Hindlimb muscle (tissue), 1 donor: Measurements from ENCODE around the gene PPID. TPM values are rescaled to one million over a fixed set of nuclear protein-coding genes. Genes with fewer than 3 reads are reported as not detected.
A peak's percentile ranks its signal among the peaks of the same experiment; 100 is the strongest.
"Not testable (repeated sequence)": the region's sequence is repeated elsewhere in the genome, so short reads cannot be mapped to it uniquely, and the experiment has no call there.

Experiments
- DNase-seq: peaks from one replicate; pipeline ENCODE4 v3.0.0-alpha.2; 2013
- polyA plus RNA-seq: library from polyadenylated mRNA; unstranded; fragments of 120-200 nt; gene quantifications from one replicate; pipeline ENCODE4 v1.2.1, GENCODE V29; 2013; ENCODE audit not compliant: insufficient read length

Gene PPID
- polyA plus RNA-seq, 1 donor = 44.8 TPM

DNA sequence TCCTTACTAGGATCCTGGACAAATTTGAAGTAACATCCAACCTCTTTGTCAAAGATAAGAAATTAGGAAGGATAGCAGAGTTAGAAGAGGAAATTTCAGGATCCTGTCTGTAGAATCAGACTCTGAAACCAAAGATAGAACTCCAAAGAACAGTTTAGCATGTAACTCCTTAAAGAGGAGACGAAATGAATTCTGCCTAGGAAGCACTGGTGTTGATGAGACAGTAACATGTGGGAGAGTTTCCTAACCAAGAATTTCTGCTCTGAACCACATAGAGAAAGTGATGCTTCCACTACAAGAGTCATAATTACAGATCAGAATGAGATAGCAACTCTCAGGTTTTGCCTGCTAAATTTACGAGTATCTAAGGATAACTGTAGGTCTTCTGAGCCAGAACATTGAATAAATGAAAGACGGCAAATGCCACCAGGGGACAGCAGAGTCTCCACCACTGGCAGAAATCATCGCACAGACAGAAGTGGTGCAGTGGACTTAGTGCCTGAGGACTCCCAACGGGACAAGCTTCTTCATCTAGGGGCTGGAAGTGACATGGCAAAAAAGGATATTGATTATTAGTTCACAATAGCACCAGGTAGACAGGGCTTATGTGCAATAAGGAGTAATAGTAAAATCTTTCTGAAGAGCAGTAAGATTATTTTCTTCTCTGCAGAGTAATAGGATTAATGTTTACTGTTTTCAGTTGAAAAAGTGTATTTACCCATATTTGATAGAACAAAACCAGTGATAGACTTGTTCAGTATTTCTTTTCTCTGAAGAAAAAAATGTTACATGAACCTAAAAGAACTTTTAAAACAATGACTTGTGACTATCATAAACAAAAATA is 6.7 kb upstream of the PPID start:
- peak; percentile 48 for DNase-seq

DNA sequence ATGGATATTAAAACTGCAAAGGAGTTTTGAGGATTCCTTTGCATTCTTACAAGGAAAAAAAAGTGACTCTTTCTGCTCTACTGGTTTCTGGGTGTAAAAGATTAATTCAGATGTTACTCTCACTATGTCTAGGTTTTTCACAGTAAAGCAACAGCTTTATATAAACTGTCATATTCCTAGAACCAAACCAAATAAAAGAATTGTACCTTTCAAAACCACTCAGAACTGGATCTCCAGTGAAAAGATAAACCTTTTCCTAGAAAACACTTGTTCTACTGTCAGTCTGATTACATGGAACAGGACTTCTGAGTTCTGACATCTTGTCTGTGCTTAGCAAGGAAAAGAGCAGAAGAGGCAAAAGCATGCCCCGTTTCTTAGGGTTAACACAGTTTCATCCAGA is 5.0 kb upstream of the PPID start:
- DNase-seq = no peak

- DNase-seq = no peak
Observed at GRCh38 chr4:158726633-158727032, 3.4 kb upstream of the PPID start.

DNA sequence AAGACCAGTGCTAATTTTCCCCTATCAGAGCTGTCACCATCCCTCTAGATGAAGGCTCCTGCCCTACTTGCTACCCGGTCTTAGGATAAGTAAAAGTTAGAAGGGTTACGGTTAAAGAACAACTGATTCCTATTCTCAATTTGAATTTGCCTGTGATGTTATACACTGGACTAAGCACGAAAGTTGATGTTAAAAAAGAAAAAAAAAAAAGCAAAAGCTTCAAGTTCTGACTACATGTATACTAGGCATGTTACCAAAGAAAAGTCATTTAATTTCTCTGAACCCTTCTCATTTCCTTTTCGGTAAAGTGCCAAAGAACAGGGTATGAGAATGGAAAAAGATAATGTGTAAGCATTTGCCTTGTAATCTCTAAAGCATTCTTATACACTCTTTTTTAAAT is 1.4 kb upstream of the PPID start:
- no peak for DNase-seq

- DNase-seq = peak; percentile 34
Observed at GRCh38 chr4:158722291-158722916, 792 bp downstream of the PPID start.

GRCh38 chr4:158721680-158722079 is 1.5 kb downstream of the PPID start:
- no peak for DNase-seq

GRCh38 chr4:158715802-158716201 is 7.4 kb downstream of the PPID start:
- no peak for DNase-seq

DNA sequence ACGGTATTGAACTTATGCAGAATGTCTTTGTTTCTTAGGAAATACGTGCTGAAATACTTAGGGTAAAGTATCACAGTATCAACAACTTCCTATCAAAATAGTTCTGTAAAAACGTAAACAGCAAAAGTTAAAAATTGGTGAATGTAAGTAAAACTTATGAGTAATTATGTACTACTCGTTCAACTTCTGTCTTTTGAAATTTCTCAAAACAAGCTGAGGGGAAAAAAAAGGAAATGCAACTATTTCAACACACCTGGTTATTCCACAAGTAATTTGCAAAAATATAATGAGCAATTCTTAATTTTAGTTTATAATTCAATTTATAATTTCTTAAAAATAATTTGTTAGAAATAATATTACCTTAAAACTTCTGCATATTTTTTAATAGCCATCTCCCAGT is 8.3 kb downstream of the PPID start:
- DNase-seq = no peak

GRCh38 chr4:158712622-158713021 is 10.6 kb downstream of the PPID start:
- not testable (repeated sequence) for DNase-seq

DNA sequence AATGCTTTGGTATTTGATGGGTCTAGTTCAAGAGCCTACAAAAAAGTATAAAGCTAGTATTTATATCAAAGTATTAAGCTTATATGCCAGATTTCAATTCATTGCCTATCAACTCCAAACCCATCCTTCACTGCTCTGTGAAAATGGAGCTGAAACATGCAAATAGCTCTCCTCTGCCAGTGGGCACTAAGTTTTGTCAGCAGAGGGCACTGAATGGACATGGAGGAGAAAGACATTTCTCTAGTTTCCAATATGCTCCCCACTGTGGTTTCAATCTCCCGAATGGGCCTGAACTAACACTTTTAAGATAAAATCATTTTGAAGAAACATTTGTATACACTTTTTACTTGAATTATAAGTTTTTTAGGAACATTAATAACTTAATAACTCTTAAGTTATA is 12.4 kb downstream of the PPID start:
- no peak for DNase-seq

DNA sequence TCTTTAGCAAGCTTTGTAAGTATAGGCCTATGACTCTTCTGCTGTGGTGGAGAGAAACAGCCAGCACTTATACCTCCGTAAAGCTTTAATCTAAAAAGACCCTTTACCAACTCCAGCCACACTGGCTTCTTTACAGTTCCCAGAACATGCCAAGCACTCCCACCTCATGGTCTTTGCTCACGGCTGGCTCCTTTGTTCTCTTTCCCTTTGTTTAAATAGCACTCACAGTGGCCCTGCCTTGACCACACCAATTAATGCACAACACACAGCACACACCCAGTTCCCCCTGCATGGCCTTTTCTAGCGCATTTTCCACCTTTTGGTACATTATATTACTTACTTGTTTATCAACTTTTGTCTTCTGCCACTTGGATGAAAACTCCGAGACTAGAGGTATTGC is 18.9 kb downstream of the PPID start:
- no peak for DNase-seq

DNA sequence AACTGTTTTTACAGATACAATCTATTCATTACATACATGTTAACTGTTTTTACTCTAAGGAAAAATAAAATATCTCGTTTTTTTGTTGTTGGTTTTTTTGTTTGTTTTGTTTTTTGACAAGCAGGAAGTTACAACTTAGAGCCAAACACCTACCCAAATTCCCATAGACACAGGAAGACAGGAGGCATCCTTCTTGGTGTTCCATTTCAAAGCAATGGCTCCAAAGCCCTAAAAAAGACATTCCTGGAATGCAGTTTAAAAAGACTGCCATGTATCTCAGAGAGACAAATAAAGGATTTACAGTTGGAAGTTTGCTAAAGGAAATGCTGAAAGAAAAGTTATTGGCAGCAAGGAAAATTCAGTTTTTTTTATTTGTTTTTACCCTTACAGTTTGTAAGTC is 34.4 kb downstream of the PPID start:
- no peak for DNase-seq

DNA sequence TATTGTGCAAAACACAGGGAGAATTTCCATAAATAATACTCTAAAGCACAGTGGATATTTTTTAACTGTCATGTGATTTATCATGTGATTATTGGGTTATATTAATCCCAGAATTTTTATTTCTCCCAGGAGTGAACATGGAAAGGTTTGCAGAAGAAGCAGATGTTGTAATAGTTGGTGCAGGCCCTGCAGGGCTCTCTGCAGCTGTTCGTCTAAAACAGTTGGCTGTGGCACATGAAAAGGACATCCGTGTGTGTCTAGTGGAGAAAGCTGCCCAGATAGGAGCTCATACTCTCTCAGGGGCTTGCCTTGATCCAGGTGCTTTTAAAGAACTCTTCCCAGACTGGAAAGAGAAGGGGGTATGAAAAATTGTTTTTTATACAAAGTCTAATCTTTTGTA is 41.1 kb downstream of the PPID start:
- DNase-seq = peak; percentile 10

GRCh38 chr4:158681629-158682028 is 41.6 kb downstream of the PPID start:
- no peak for DNase-seq

DNA sequence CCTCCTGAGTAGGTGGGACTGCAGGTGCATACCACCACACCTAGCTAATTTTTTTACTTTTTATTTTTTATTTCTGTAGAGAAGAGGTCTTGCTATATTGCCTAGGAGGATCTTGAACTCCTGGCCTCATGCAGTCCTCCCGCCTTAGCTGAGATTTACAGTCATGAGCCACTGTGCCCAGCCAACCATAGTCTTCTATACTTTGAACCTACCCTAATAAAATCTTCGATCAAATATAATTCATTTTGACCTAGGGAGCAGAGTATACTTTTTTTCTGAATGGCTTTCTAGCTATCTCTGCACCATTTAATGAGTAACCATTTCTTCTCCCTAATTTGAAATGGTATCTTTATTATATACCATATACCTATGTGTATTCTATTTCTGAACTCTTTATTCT is 44.4 kb downstream of the PPID start:
- DNase-seq = no peak

- no peak for DNase-seq
Observed at GRCh38 chr4:158676076-158676475, 47.1 kb downstream of the PPID start.

DNA sequence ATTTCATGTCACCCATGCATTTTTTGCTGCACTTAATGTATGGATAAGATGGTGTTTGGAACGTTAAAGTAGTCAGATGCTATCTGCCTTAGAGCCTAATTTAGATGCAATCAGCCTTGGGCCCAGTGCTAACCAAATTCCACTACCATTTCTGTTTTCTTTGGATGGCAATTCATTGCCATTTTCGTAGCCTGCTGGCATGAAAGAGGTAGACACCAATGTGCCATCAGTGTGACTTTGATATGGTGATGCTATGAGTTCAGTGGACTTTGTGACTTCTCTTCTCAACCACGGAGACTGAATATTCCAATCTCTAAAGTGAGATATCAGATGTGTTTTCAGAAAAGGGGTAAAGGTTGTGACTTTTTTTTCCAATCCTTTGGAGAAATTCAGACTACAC is 49.6 kb downstream of the PPID start:
- DNase-seq = no peak

GRCh38 chr4:158671915-158672806 is 51.0 kb downstream of the PPID start, which contains the start of gene ETFDH:
Gene ETFDH, plus strand, starts transcription at chr4:158672296. Its CDS starts 161 bp downstream, at chr4:158672457.
- peak; percentile 100 for DNase-seq

DNA sequence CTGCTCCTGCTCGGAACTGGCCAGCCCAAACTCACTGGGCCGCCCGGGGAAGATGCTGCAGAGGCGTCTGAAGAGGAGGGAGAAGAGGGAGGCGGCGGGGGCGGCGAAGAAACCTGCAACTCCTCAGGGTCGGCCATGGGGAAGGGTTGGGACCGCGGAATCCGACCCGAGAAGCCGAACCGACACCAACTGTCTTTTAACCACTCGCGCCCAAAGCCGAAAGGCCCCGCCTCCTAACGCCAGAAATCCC is 51.6 kb downstream of the PPID start, which contains the start of gene C4orf46:
C4orf46 (minus strand) TSS at position 223 of the 250 bp plus-strand sequence; CDS start at position 137, 86 bp downstream.
- no peak for DNase-seq

DNA sequence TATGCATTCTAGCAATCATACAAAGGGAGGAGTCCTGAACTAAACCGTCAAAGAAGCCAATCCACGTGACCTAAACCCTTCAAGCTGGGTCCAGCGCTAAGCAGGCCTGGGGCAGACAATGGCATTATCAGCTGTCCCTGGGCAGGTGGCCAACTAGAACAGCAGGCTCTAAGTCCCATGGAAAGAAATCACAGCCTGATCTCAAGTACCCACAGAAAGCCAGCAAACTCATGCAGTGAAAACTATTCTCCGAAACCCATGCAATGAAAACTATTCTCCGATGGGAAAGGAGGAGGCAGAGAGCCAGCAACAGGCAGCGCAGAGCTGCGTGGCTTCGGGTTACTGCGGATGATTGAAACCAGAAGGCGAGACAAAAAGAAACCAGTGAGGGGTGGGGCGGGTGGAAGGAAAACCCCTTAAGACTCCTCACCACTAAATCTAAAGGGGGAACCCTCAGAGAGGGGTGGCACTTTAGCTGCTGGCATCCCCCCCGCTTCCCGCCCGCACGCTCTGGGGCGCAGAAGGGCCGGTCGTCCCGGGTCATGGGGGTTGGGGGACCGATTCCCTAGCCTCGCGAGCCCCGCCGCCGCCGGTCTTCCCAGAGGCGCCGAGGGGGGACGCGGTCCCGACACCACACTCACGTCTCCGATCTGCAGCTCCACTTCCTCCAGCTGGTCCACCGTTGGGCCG is 52.1 kb downstream of the PPID start:
- peak; percentile 83 for DNase-seq

DNA sequence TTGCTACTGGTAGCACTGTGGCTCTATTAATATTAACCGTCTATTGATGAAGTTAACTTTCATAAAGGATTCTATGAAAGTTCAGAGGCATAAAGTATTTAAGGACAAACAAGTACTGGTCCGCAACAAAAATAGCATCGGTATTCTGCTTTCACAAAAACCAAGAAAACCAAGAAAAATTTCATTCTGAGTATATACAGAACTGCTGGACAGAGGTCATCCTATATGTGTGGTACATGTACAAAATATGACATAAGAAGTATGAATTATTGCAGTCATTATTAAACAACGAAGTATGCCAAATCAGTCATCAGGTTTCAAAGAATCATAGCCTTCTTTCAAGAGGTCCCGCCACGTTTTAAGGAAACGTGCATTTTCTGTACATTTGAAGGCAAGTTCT is 53.9 kb downstream of the PPID start:
- no peak for DNase-seq

GRCh38 chr4:158667651-158668198 is 55.5 kb downstream of the PPID start:
- no peak for DNase-seq
